Gastrocnemius medialis (tissue), 4 donors: Measurements from ENCODE around the gene CEACAM19. TPM values are rescaled to one million over a fixed set of nuclear protein-coding genes. Genes with fewer than 3 reads are reported as not detected.

ENCODE experiments used
- ATAC-seq, 2 donors: fragments of 150-250 bp; one replicate each; pipeline ENCODE4 v1.9.1; 2016
- DNase-seq, 2 donors: peaks; one replicate each; pipeline ENCODE4 v3.0.0-alpha.2; 2019
- H3K27ac ChIP-seq, 4 donors: fragments of 200-600 bp; sonication (generic); 1 replicate in 1 of 4; 2 replicates in 3 of 4; pipeline ENCODE4 v1.5.1; 2016 to 2018; ENCODE audit warnings: mild to moderate bottlenecking in 2 of 4, moderate library complexity in 1 of 4
- H3K27me3 ChIP-seq, 3 donors: fragments of 200-600 bp; sonication (generic) in 2 of 3; 1 replicate in 1 of 3; 2 replicates in 2 of 3; pipeline versions ENCODE4 v1.5.1 to v1.6.0; 2016 to 2019; ENCODE audit warnings: mild to moderate bottlenecking in 1 of 3, moderate library complexity in 1 of 3
- H3K36me3 ChIP-seq, 2 donors: fragments of 200-600 bp; sonication (generic) in 1 of 2; one replicate each; pipeline ENCODE4 v1.5.1; 2017 to 2018
- H3K4me1 ChIP-seq, 2 donors: fragments of 200-600 bp; sonication (generic) in 1 of 2; one replicate each; pipeline ENCODE4 v1.5.1; 2016 to 2017; ENCODE audit warnings: mild to moderate bottlenecking in 2 of 2
- H3K4me3 ChIP-seq, 4 donors: fragments of 200-600 bp; sonication (generic) in 3 of 4; 1 replicate in 1 of 4; 2 replicates in 3 of 4; pipeline ENCODE4 v1.5.1; 2016 to 2019; ENCODE audit warnings: mild to moderate bottlenecking in 2 of 4
- H3K9me3 ChIP-seq, 3 donors: fragments of 200-600 bp; sonication (generic) in 2 of 3; 1 replicate in 1 of 3; 2 replicates in 2 of 3; pipeline ENCODE4 v1.5.1; 2016 to 2019
- CTCF ChIP-seq, 5 experiments: fragments of 450-650 bp in 3 of 5; fragments of 200-600 bp in 2 of 5; sonication (generic) in 2 of 5; IDR thresholded peaks in 4 of 5; conservative IDR thresholded peaks in 1 of 5; 1 replicate in 4 of 5; 2 replicates in 1 of 5; pipeline ENCODE4 v1.5.1; 2016 to 2019; ENCODE audit warnings: antibody characterized with exemption in 5 of 5, mild to moderate bottlenecking in 3 of 5, moderate library complexity in 3 of 5
- POLR2A ChIP-seq, 2 donors: fragments of 450-650 bp; IDR thresholded peaks; one replicate each; pipeline ENCODE4 v1.6.1; 2017; ENCODE audit warnings: antibody characterized with exemption in 2 of 2, mild to moderate bottlenecking in 2 of 2, moderate library complexity in 2 of 2
- in situ Hi-C, 4 donors: fragments of 200-750 bp; cut with MboI; loops; one replicate each; pipeline versions ENCODE4 v1.15.0 to v1.8.0; 2017; ENCODE audit warnings: low sequenced_read_pairs in 4 of 4
- intact Hi-C: fragments of 100-400 bp; cut with DNase I; formaldehyde crosslinking; loops from one replicate; pipeline ENCODE4 v1.15.1; 2023; ENCODE audit warnings: low total_unique reads
- microRNA counts, 2 donors: library from miRNA; unstranded; fragments of <30 nt; microRNA quantifications; one replicate each; lab custom pipeline; 2016
- microRNA-seq, 2 donors: library from miRNA; unstranded; fragments of <30 nt; microRNA quantifications; one replicate each; pipeline ENCODE4, GENCODE V29; 2016; ENCODE audit warnings: borderline replicate concordance in 2 of 2
- total RNA-seq, 4 donors: library from RNA; depleted of rRNA; stranded (reverse); fragments of >200 nt; gene quantifications; one replicate each; pipeline versions ENCODE4 v1.1.0 to v1.2.3, GENCODE V29; 2016

Gene CEACAM19
- total RNA-seq, 4 donors from 2014 or later: 2.0 to 8.5 (median 3.7) TPM

- TF ChIP-seq CTCF (IDR thresholded peaks at IDR 0.05 in 4 of 5, conservative IDR thresholded peaks at IDR 0.05 in 1 of 5) (no peak), POLR2A (IDR thresholded peaks at IDR 0.05) (no peak)
- intact Hi-C loops (no loop called here), in situ Hi-C loops (no loop called here)
- Histone ChIP-seq H3K36me3 (no peaks in the 10 kb centered on the region), H3K27ac (no peak overlapping the region), H3K9me3 (no peaks in the 10 kb centered on the region), H3K4me1 (no peaks in the 10 kb centered on the region), H3K27me3 (no peaks in the 10 kb centered on the region), H3K4me3 (no peak overlapping the region)
- DNase-seq (no peak), ATAC-seq (no peak)
Measured at GRCh38 chr19:44731622-44732021, 60.3 kb downstream of the CEACAM19 start.

- TF ChIP-seq POLR2A (IDR thresholded peaks at IDR 0.05) (no peak), CTCF (IDR thresholded peaks at IDR 0.05 in 4 of 5, conservative IDR thresholded peaks at IDR 0.05 in 1 of 5) (no peak)
- ATAC-seq: no peak
- intact Hi-C loops (no loop called here), in situ Hi-C loops (no loop called here)
- no peaks in the 10 kb centered on the region for H3K27me3 ChIP-seq
- no peaks in the 10 kb centered on the region for H3K9me3 ChIP-seq
- no peak overlapping the region for H3K27ac ChIP-seq
- H3K4me3 ChIP-seq: no peak overlapping the region
- DNase-seq: no peak
- no peaks in the 10 kb centered on the region for H3K36me3 ChIP-seq
- H3K4me1 ChIP-seq: no peaks in the 10 kb centered on the region
Measured at GRCh38 chr19:44732235-44733014, 61.1 kb downstream of the CEACAM19 start.

MicroRNAs encoded within 50 kb of the gene (microRNA counts, 767-probe panel; counts per million panel counts)
- microRNA hsa-miR-4531 (lab: Ali Mortazavi, UCI): 356 to 448 counts per million in 2 donors

Small RNAs within 50 kb of the gene (microRNA-seq; reads per million reads assigned to microRNA genes)
- gene MIR4531: 0 reads per million in 2 donors

Other genes with a start within 250 kb of the CEACAM19 start
- gene ZNF229, start 223.0 kb upstream of the CEACAM19 start, total RNA-seq: 1 to 10 TPM in 1 of 4 donors, under 1 TPM in 3; 0.66 to 1.6 (median 0.89) TPM
- gene ZNF180, start 171.0 kb upstream of the CEACAM19 start, total RNA-seq: 10 to 100 TPM in 1 of 4 donors, 1 to 10 TPM in 3; 2.1 to 17.4 (median 5.1) TPM
- not detected for gene CEACAM20, start 141.8 kb upstream of the CEACAM19 start, total RNA-seq
- gene IGSF23, start 57.9 kb upstream of the CEACAM19 start, total RNA-seq: not detected
- 10 to 100 TPM; 27.3 to 60.2 (median 33.9) TPM for gene PVR, start 27.6 kb upstream of the CEACAM19 start, total RNA-seq
- gene CEACAM16, start 27.7 kb downstream of the CEACAM19 start, total RNA-seq: not detected
- gene BCL3, start 77.2 kb downstream of the CEACAM19 start, total RNA-seq: 10 to 100 TPM in 1 of 4 donors, 1 to 10 TPM in 3; 7.2 to 15.7 (median 8.5) TPM
- under 1 TPM in 1 of 4 donors, not detected in 3; 0.49 TPM for gene CBLC, start 106.4 kb downstream of the CEACAM19 start, total RNA-seq
- gene BCAM, start 137.6 kb downstream of the CEACAM19 start, total RNA-seq: 10 to 100 TPM; 10.2 to 24.6 (median 23.6) TPM
- gene NECTIN2, start 174.8 kb downstream of the CEACAM19 start, total RNA-seq: 10 to 100 TPM; 10.3 to 20.8 (median 16.7) TPM
- gene TOMM40, start 219.8 kb downstream of the CEACAM19 start, total RNA-seq: 100 to 1,000 TPM in 1 of 4 donors, 10 to 100 TPM in 3; 75.1 to 148 (median 86.0) TPM
- 10 to 100 TPM; 18.9 to 36.5 (median 29.1) TPM for gene APOE, start 234.3 kb downstream of the CEACAM19 start, total RNA-seq
- gene APOC1, start 243.1 kb downstream of the CEACAM19 start, total RNA-seq: 10 to 100 TPM in 1 of 4 donors, 1 to 10 TPM in 3; 1.1 to 18.7 (median 7.9) TPM